C1 segment of cervical spinal cord (tissue), 14 donors: ENCODE results near the gene FBLN7.
"Not testable (repeated sequence)": the region's sequence is repeated elsewhere in the genome, so short reads cannot be mapped to it uniquely, and the experiment has no call there.

Source experiments
- DNase-seq, 14 donors: peaks; one replicate each; lab custom pipeline; 2025; lab: John Stamatoyannopoulos, UW

FBLN7 gene

GRCh38 chr2:112184121-112184520 is 45.9 kb downstream of the FBLN7 start:
- no peak for DNase-seq

- no peak for DNase-seq
Measured at GRCh38 chr2:112185131-112185530, 46.9 kb downstream of the FBLN7 start.

- DNase-seq = no peak
Measured at GRCh38 chr2:112187046-112187715, 49.0 kb downstream of the FBLN7 start.

GRCh38 chr2:112187805-112188596 is 49.8 kb downstream of the FBLN7 start:
- no peak for DNase-seq

GRCh38 chr2:112189001-112189556 is 50.9 kb downstream of the FBLN7 start:
- no peak for DNase-seq

- DNase-seq = no peak
Measured at GRCh38 chr2:112194028-112194427, 55.8 kb downstream of the FBLN7 start.

GRCh38 chr2:112194482-112194881 is 56.3 kb downstream of the FBLN7 start:
- no peak for DNase-seq

- DNase-seq = no peak
Measured at GRCh38 chr2:112195167-112195766, 57.1 kb downstream of the FBLN7 start.

- DNase-seq = no peak
Measured at GRCh38 chr2:112195950-112196349, 57.8 kb downstream of the FBLN7 start.

- DNase-seq = no peak
Measured at GRCh38 chr2:112197868-112198267, 59.7 kb downstream of the FBLN7 start.

- DNase-seq = no peak
Measured at GRCh38 chr2:112198780-112199179, 60.6 kb downstream of the FBLN7 start.

GRCh38 chr2:112199188-112199587 is 61.0 kb downstream of the FBLN7 start:
- DNase-seq = no peak

- no peak for DNase-seq
Measured at GRCh38 chr2:112201696-112202430, 63.7 kb downstream of the FBLN7 start.

- DNase-seq = no peak
Measured at GRCh38 chr2:112204411-112204810, 66.2 kb downstream of the FBLN7 start.

GRCh38 chr2:112207905-112208304 is 69.7 kb downstream of the FBLN7 start:
- DNase-seq = not testable (repeated sequence)

GRCh38 chr2:112216167-112216566 is 78.0 kb downstream of the FBLN7 start:
- no peak for DNase-seq

- DNase-seq = no peak
Measured at GRCh38 chr2:112217854-112218253, 79.7 kb downstream of the FBLN7 start.

GRCh38 chr2:112220186-112220585 is 82.0 kb downstream of the FBLN7 start:
- no peak for DNase-seq

GRCh38 chr2:112220831-112221230 is 82.6 kb downstream of the FBLN7 start:
- no peak for DNase-seq

- DNase-seq = no peak
Measured at GRCh38 chr2:112229348-112229747, 91.2 kb downstream of the FBLN7 start.

- no peak for DNase-seq
Measured at GRCh38 chr2:112230371-112230770, 92.2 kb downstream of the FBLN7 start.
